HS-5 (cell line): ENCODE results near the gene RAPGEF4.

Experiments used
- DNase-seq: peaks from one replicate; pipeline ENCODE4 v3.0.0-alpha.2; 2012; ENCODE audit warnings: low read depth

RAPGEF4 gene

GRCh38 chr2:172967036-172967982 is 231.7 kb downstream of the RAPGEF4 start:
- DNase-seq = no peak

GRCh38 chr2:172968061-172968469 is 232.4 kb downstream of the RAPGEF4 start:
- peak; percentile 59 for DNase-seq

- DNase-seq = no peak
These were observed 233.5 kb downstream of the RAPGEF4 start for GRCh38 chr2:172969166-172969565.

- DNase-seq = no peak
These were observed 234.0 kb downstream of the RAPGEF4 start for GRCh38 chr2:172969609-172970008.

GRCh38 chr2:172970660-172971059 is 235.0 kb downstream of the RAPGEF4 start:
- no peak for DNase-seq

GRCh38 chr2:172972005-172972619 is 236.5 kb downstream of the RAPGEF4 start:
- DNase-seq = no peak

- DNase-seq = no peak
These were observed 239.1 kb downstream of the RAPGEF4 start for GRCh38 chr2:172974762-172975161.

GRCh38 chr2:172976116-172976515 is 240.5 kb downstream of the RAPGEF4 start:
- DNase-seq = no peak

- DNase-seq = no peak
These were observed 241.2 kb downstream of the RAPGEF4 start for GRCh38 chr2:172976816-172977215.

- DNase-seq = no peak
These were observed 241.8 kb downstream of the RAPGEF4 start for GRCh38 chr2:172977270-172978062.

GRCh38 chr2:172978063-172978383 is 242.4 kb downstream of the RAPGEF4 start:
- DNase-seq = no peak

GRCh38 chr2:172985139-172985892 is 249.7 kb downstream of the RAPGEF4 start:
- DNase-seq = peak; percentile 47

- no peak for DNase-seq
These were observed 250.4 kb downstream of the RAPGEF4 start for GRCh38 chr2:172986040-172986439.

GRCh38 chr2:172988728-172989127 is 253.1 kb downstream of the RAPGEF4 start:
- no peak for DNase-seq

GRCh38 chr2:172991031-172991430 is 255.4 kb downstream of the RAPGEF4 start:
- DNase-seq = no peak

GRCh38 chr2:172993139-172993538 is 257.5 kb downstream of the RAPGEF4 start:
- no peak for DNase-seq

GRCh38 chr2:172993931-172994717 is 258.5 kb downstream of the RAPGEF4 start:
- no peak for DNase-seq

GRCh38 chr2:172994864-172995263 is 259.2 kb downstream of the RAPGEF4 start:
- DNase-seq = no peak

GRCh38 chr2:172995323-172996244 is 259.9 kb downstream of the RAPGEF4 start:
- DNase-seq = peak; percentile 74

GRCh38 chr2:172996387-172996961 is 260.8 kb downstream of the RAPGEF4 start:
- no peak for DNase-seq
